ENCODE results near the gene EHD1. TPM values are rescaled to one million over a fixed set of nuclear protein-coding genes. Genes with fewer than 3 reads are reported as not detected.
A peak's percentile ranks its signal among the peaks of the same experiment; 100 is the strongest.

The EHD1 gene
- total and polyA plus RNA-seq, 9 of the 15 experiments (the other 6 are each of a cell fraction or from before 2014, with no cell fraction given) = 0.46 to 65.0 (median 16.4) TPM

DNA sequence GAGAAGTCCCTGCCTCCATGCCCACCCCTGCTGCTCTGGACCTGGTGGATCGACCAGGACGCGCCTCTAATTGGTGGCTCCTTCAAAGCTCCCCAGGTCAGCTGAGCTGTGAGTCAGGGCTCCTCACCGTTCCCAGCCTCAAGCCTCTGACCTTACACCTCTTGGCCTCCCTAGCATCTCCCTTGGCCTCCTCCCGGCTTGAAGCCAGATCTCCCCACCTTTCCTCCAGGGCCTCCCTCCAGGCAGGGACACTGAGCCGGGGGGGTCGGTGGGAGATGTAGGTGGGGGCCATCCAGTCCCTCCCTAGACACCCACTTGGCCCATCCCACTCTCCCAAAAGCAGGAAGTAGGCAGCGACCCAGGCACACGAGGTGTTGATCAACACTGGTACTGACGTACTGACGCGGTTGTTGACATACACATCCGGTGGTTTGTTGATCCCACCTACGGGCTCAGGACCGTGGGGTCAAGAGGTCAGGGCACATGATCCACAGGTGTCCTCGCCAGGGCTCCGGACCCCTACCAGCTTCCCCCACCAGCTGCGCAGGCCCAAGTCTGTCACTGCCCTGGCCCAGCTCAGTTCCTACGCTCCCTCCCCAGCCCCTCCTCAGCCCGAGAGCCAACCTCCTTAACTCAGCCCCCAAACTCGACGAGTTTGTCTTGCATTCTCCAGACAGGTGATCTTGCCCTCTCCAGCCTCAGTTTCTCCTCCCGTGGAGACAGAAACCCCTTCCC is 37.8 kb upstream of the EHD1 start (continued):
- TF ChIP-seq, protein P1, sequence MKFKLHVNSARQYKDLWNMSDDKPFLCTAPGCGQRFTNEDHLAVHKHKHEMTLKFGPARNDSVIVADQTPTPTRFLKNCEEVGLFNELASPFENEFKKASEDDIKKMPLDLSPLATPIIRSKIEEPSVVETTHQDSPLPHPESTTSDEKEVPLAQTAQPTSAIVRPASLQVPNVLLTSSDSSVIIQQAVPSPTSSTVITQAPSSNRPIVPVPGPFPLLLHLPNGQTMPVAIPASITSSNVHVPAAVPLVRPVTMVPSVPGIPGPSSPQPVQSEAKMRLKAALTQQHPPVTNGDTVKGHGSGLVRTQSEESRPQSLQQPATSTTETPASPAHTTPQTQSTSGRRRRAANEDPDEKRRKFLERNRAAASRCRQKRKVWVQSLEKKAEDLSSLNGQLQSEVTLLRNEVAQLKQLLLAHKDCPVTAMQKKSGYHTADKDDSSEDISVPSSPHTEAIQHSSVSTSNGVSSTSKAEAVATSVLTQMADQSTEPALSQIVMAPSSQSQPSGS (CRISPR knock-in tag; IDR thresholded peaks at IDR 0.05) = no peak
- TF ChIP-seq HDAC3 (IDR thresholded peaks at IDR 0.05; ENCODE audit: borderline replicate concordance, partially characterized antibody) = no peak
- no peak for TF ChIP-seq SMAD2 (IDR thresholded peaks at IDR 0.05; ENCODE audit: low read depth, low read length)
- no peak for TF ChIP-seq ZNF431 (CRISPR knock-in tag; IDR thresholded peaks at IDR 0.05)
- TF ChIP-seq RFX7 (CRISPR knock-in tag; IDR thresholded peaks at IDR 0.05) = no peak
- no peak for TF ChIP-seq NFYB (IDR thresholded peaks at IDR 0.05; ENCODE audit: extremely low read depth, insufficient read length)
- TF ChIP-seq ZSCAN29 (IDR thresholded peaks at IDR 0.05) = no peak
- TF ChIP-seq GABPB1 (CRISPR knock-in tag; IDR thresholded peaks at IDR 0.05) = 0 out of 2 replicates have a peak, but pooled peaks have one; percentile 50
- TF ChIP-seq FOXK1 (CRISPR knock-in tag; IDR thresholded peaks at IDR 0.05; ENCODE audit: borderline replicate concordance) = no peak
- no peak for TF ChIP-seq ZNF174 (CRISPR knock-in tag; IDR thresholded peaks at IDR 0.05)
- no peak for TF ChIP-seq MTF1 (CRISPR knock-in tag; IDR thresholded peaks at IDR 0.05; ENCODE audit: borderline replicate concordance)
- TF ChIP-seq ZNF583 (CRISPR knock-in tag; IDR thresholded peaks at IDR 0.05) = no peak
- TF ChIP-seq RFX1 (IDR thresholded peaks at IDR 0.05) = no peak
- TF ChIP-seq SMC3 (conservative IDR thresholded peaks at IDR 0.05; ENCODE audit: insufficient read depth, low read depth, low read length) = no peak; the same call in 1 of the 2 replicates
- no peak for TF ChIP-seq RB1 (IDR thresholded peaks at IDR 0.05; ENCODE audit: low read depth)
- TF ChIP-seq ZNF696 (CRISPR knock-in tag; conservative IDR thresholded peaks at IDR 0.05) = no peak
- TF ChIP-seq KDM1A (IDR thresholded peaks at IDR 0.05) = no peak
- TF ChIP-seq, protein P2, sequence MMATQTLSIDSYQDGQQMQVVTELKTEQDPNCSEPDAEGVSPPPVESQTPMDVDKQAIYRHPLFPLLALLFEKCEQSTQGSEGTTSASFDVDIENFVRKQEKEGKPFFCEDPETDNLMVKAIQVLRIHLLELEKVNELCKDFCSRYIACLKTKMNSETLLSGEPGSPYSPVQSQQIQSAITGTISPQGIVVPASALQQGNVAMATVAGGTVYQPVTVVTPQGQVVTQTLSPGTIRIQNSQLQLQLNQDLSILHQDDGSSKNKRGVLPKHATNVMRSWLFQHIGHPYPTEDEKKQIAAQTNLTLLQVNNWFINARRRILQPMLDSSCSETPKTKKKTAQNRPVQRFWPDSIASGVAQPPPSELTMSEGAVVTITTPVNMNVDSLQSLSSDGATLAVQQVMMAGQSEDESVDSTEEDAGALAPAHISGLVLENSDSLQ (IDR thresholded peaks at IDR 0.05) = 0 out of 2 replicates have a peak, but pooled peaks have one; percentile 5
- TF ChIP-seq PHTF2 (CRISPR knock-in tag; IDR thresholded peaks at IDR 0.05) = no peak
- TF ChIP-seq ZNF253 (CRISPR knock-in tag; conservative IDR thresholded peaks at IDR 0.05) = no peak
- TF ChIP-seq PPARD (CRISPR knock-in tag; IDR thresholded peaks at IDR 0.05) = no peak
- peak; percentile 37; the same call in 1 of the 2 replicates for TF ChIP-seq NFIC (IDR thresholded peaks at IDR 0.05)
- TF ChIP-seq MAZ (CRISPR knock-in tag; conservative IDR thresholded peaks at IDR 0.05 in 1 of 2, IDR thresholded peaks at IDR 0.05 in 1 of 2) = peak in 1 of 2 experiments; percentile 70; a peak in 2 of 4 replicates
- no peak for TF ChIP-seq SAP30 (IDR thresholded peaks at IDR 0.05; ENCODE audit: borderline replicate concordance, insufficient read depth, low read depth, low read length, poor library complexity, severe bottlenecking)
- TF ChIP-seq CCNT2 (IDR thresholded peaks at IDR 0.05; ENCODE audit: borderline replicate concordance, extremely low read depth, insufficient read length, low read depth, low read length) = no peak
- no peak for TF ChIP-seq ASH1L (IDR thresholded peaks at IDR 0.05; ENCODE audit: borderline replicate concordance, low read depth, partially characterized antibody)
- no peak for TF ChIP-seq NFIX (CRISPR knock-in tag; IDR thresholded peaks at IDR 0.05; ENCODE audit: low read depth)
- TF ChIP-seq ZNF695 (CRISPR knock-in tag; IDR thresholded peaks at IDR 0.05) = no peak
- no peak for TF ChIP-seq CBX1 (IDR thresholded peaks at IDR 0.05; ENCODE audit: low read depth)

Measured in K562 (cell line).